HG03432 (cell line): ENCODE results near the gene DGCR2.
"Not testable (repeated sequence)": the region's sequence is repeated elsewhere in the genome, so short reads cannot be mapped to it uniquely, and the experiment has no call there.

Source experiments
- ATAC-seq: cut with Tn5 transposase; IDR thresholded peaks from one replicate; pipeline ENCODE4 v1.9.1; 2021; ENCODE audit warnings: mild to moderate bottlenecking, moderate library complexity; ENCODE audit not compliant: unreplicated experiment

DGCR2 gene

DNA sequence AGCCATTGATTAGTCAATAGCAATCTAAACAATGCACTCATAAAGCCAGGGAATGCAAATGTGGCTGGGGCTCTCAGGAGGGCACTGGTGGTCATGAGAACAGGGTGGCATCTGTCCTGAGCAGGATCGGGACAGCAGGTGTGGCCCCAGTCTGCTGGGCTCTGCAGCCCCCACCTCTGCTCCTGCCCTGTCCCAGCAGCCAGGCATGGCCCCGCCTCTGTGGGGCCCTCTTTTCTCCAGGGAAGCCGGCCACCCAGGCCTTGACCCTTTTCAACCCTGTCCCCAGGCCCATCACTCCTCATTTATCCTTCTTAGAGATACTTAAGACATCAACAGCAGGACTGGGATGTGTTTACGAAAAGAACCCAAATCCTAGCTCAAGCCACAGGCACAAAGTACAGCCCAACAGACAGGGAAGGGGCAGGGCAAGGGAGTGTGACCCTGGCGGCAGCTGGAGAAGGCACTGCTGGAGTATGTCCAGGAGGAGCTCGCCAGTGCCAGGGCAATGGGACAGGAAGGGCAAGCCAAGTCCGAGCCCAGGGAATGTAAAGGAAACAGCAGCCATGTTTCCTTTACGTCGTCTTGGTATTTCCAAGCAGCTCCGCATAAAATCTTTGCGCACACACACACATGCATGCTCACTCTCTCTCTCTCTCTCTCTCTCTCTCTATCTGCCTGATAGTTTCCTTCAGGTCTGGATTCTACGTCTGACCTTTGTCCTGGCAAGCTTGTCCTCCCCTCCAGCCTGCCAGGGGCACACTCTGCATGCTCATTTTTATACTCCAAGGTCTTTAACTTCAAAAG is 59.9 kb downstream of the DGCR2 start:
- no peak for ATAC-seq

GRCh38 chr22:19061471-19062138 is 60.6 kb downstream of the DGCR2 start:
- no peak for ATAC-seq

- no peak for ATAC-seq
Observed at GRCh38 chr22:19060356-19061009, 61.7 kb downstream of the DGCR2 start.

GRCh38 chr22:19059481-19060278 is 62.5 kb downstream of the DGCR2 start:
- ATAC-seq = no peak

DNA sequence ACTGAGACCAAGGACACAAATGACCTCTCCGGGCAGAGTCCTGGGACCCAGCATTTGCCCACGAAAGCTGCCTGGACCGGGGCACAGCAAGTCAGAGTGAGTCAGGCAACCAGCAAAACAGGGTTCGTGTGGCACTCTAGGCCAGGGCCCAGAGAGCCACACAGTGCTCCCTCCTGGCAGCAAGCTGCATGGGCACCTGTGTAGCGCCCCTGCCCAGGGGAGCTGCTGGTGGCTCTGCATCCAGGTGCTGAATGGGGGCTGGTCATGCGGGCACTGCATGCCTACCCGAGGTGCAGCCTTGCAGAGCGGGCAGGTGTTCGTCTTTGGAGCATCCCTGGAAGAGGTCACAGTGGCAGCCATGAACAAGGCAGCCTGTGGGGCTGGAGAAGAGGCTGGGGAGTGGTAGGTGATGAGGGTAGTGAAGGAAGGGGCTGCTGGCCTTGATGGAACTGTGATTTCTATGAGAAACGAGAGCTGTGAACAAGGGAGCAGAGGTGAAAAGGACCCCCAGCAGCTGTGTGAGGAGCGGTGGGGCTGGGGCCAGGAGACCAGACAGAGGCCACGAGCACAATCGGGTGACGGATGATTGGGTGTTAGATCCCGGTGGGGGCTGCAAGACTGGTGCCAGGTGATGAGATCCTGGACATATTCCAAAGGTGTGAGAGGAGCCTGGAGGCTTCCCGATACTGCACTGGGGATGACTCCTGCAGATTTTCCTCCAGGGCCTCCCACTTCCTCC is 63.3 kb downstream of the DGCR2 start:
- no peak for ATAC-seq

DNA sequence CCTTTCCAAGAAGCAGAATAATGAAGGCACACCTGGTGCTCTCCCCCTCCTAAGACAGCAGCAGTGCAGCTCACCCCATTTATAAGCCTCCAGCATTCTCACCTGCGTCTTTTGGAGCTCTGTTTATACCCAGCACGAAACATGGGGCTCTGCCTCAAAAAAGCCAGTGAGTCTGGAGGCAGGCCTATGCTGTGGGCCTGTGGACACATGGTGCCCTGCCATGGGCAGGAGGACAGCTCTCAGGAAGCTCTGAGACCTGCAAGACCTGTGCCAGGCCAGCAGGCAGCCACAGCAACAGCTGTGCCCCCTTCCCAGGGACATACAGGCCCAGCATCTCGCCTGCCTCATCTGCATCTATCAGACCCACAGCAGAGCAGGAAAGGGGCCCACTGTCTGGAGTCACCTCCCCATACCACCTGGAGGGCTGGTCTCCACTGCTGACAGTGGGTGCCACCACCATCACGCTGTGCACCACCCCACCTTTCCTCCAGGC is 64.2 kb downstream of the DGCR2 start:
- no peak for ATAC-seq

DNA sequence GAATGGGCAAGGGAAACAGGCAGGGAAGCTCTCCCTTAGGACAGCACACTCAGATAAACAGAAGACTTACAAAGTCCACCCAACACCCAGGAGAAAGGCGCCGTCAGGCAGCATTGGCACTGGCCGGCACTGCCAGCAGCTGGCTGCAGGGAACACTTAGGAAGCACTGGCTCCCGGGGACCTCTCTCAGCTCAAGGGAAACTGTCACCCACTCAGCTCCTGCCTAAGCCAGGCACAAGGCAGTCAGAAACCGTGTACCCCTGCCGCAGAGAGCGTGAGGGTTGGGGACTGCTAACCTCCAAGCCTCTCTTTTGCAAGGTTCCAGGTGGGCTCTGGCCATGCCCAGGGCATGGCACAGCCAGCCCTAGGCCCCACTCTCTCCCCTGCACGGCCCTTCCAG is 64.7 kb downstream of the DGCR2 start:
- ATAC-seq = no peak

DNA sequence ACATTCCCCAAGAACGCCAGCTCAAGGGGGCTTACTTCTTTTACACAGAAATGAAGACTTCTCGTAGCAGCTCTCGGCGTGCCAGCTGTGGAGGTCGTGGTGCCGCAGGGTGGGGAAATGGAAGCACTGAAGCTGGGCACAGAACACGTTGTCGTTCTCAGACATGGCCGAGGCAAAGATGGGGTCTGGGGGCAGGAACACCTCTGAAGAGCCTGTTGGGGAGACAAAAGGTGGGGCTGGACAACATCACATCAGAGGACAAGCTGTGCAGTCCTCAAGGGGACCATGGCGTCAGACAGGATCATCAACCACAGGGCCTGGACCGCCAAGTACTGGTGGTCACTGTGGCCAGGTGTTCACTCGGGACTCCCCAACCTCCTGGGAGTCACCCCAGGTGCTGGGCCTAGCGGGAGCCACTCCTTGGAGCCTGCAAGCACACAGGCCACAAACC is 65.2 kb downstream of the DGCR2 start:
- ATAC-seq = no peak

DNA sequence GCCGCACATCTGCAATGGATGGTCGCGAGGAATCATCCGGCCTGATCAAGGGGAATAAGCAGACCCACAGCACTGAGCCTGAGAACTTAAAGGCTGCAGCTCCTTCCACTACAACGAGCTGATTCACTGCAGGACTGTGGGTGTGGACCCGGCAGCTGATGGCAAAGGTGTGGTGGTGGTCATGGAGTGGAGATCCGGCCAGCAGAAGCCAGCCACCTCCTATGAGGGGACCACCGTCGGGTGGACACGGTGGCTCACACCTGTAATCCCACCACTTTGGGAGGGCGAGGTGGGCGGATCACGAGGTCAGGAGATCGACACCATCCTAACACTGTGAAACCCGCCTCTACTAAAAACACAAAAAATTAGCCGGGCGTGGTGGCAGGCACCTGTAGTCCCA is 66.4 kb downstream of the DGCR2 start:
- ATAC-seq = no peak

GRCh38 chr22:19052941-19053541 is 69.2 kb downstream of the DGCR2 start:
- no peak for ATAC-seq

- no peak for ATAC-seq
Observed at GRCh38 chr22:19051381-19052072, 70.7 kb downstream of the DGCR2 start.

DNA sequence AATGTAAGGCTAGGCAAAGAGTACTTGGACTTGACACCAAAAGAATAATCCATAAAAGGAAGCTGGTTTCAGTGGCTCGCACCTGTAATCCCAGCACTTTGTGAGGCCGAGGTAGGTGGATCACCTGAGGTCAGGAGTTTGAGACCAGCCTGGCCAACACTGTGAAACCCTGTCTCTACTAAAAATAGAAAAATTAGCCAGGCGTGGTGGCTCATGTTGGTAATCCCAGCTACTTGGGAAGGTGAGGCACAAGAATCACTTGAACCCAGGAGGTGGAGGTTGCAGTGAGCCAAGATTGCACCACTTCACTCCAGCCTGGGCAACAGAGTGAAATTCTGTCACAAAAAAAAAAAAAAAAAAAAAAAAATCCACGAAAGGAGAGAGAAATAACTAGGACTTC is 71.4 kb downstream of the DGCR2 start:
- not testable (repeated sequence) for ATAC-seq

DNA sequence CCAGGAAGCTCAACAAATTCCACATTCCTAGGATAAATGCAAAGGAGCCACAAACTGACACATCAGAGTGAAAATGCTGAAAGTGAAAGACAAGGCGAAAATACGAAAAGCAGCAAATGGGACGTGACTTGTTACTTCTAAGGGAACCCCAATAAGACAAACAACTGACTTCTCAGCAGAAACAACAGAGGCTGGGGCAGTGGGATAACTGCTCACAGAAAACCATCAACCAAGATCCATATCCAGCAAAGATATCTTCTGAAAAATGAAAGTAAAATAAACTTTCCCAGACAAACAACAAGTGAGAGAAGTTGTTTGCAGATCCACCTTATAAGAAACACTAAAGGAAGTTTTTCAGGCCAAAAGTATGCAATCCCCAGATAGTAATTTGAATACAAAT is 72.1 kb downstream of the DGCR2 start:
- no peak for ATAC-seq

- no peak for ATAC-seq
Observed at GRCh38 chr22:19048531-19048930, 73.7 kb downstream of the DGCR2 start.

DNA sequence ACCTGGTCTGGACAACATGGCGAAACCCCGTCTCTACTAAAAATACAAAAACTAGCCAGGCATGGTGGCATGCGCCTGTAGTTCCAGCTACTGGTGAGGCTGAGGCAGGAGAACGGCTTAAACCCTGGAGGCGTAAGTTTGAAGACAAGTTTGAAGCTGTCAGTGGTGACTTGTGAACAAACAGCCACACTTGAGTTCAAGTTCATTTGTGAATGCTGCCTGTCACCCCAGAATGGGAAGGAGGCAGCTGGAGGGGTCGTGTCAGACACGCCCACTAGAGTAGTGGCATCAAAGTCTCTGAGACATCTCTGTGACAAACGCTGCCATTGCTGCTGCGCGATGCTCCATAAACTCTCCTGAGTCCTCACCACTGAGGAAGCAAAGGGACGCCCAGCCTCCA is 74.2 kb downstream of the DGCR2 start:
- ATAC-seq = no peak

DNA sequence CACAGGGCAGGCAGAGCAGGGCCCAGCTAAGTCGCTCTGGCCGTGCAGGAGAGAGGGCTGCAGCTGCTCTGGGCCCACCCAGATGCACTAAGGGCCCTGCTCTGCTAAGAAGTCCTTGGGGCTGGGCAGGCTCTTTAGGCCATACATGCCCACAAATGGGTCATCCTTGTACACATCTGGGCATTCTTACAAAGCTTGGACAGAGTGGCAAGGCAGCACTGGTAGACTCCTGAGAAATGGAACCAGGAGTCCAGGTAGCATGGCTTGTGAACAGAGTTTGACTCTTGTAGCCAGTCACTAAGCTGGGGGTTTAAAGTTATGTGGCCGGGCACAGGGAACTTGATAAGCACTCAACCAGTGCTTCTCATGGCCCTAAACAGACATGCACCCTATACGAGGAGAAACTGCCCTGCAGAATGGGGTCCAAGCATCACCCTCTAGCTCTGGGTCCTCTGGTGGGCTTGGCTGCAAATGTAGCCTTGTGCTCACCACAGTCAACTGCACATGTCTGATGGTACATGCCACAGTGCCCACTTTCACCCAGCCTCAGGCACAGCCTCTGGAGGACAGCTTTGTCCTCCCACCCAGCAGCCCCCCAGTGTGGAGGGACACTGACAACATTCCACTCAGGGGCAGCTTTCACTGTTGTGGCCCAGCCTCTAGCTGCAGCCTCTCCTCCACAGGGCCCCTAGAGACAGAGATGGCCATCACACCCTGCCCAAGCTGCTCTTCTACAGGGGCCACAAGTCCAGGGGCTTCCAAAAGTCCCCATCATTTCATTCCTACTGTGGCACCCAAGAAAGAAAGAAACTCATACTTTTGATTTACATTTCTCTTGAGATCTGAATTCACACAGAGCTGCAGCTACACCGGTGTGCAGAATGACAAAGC is 75.2 kb downstream of the DGCR2 start:
- no peak for ATAC-seq

GRCh38 chr22:19046287-19046686 is 75.9 kb downstream of the DGCR2 start:
- no peak for ATAC-seq

GRCh38 chr22:19045094-19045493 is 77.1 kb downstream of the DGCR2 start:
- no peak for ATAC-seq
